ENCODE results near the gene OR9A4. TPM values are rescaled to one million over a fixed set of nuclear protein-coding genes. Genes with fewer than 3 reads are reported as not detected.
A peak's percentile ranks its signal among the peaks of the same experiment; 100 is the strongest.

OR9A4 gene
- total RNA-seq, 6 donors from 2014 or later: not detected

- H3K36me3 ChIP-seq: no peaks in the 10 kb centered on the region
- ATAC-seq (ENCODE audit: low FRiP score in 2 of 2): no peak
- TF ChIP-seq EP300 (IDR thresholded peaks at IDR 0.05) (no peak), POLR2AphosphoS5 (IDR thresholded peaks at IDR 0.05) (no peak)
Measured at GRCh38 chr7:141943846-141944245, 27.6 kb downstream of the OR9A4 start.

DNA sequence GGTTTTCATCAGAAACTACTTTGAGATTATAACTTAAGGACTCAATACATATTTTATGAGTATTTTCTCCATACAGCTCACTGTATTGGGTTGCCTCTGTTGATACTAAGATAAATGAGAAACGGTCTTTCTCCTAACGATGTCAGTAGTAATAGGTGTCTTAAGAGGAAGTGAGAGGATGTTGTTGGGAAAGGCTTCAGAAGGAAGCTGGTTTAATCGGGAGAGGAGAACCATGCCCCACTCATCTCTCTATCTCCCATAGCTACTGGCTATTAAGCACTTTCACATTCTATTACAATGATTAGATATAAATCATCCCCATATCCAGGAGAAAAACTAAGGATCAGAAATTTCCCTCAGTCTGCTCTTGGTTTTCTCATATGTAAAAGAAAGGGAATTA is 28.6 kb downstream of the OR9A4 start:
- peaks cover 0 to 14% (median 10%) of the 10 kb centered on the region in 4 donors for H3K9me3 ChIP-seq
- no peak for TF ChIP-seq CTCF (IDR thresholded peaks at IDR 0.05)
- TF ChIP-seq POLR2AphosphoS5 (IDR thresholded peaks at IDR 0.05): no peak
- no peak for TF ChIP-seq POLR2A (IDR thresholded peaks at IDR 0.05)
- TF ChIP-seq EP300 (IDR thresholded peaks at IDR 0.05): no peak
- ATAC-seq (ENCODE audit: low FRiP score in 2 of 2): peak in 1 of 2 donors; percentile 42
- no peaks in the 10 kb centered on the region for H3K36me3 ChIP-seq
- H3K4me1 ChIP-seq: no peaks in the 10 kb centered on the region
- peak overlapping the region in 2 of 4 donors; percentile 37 to 57 for H3K27ac ChIP-seq
- no peak overlapping the region for H3K4me3 ChIP-seq
- DNase-seq: no peak
- H3K27me3 ChIP-seq: no peaks in the 10 kb centered on the region
- WGBS, 2 donors: 50 to 71% methylated on average over 3 of the region's 3 CpGs

More at GRCh38 chr7:141943846-141944245, 27.6 kb downstream of the OR9A4 start:
- Histone ChIP-seq H3K27me3 (no peaks in the 10 kb centered on the region), H3K4me1 (no peaks in the 10 kb centered on the region), H3K9me3 (peaks cover 0 to 14% (median 10%) of the 10 kb centered on the region in 4 donors), H3K27ac (no peak overlapping the region), H3K4me3 (no peak overlapping the region)
- DNase-seq: no peak
- WGBS, 2 donors: 75% methylated on average over 1 of the region's 1 CpG

DNA sequence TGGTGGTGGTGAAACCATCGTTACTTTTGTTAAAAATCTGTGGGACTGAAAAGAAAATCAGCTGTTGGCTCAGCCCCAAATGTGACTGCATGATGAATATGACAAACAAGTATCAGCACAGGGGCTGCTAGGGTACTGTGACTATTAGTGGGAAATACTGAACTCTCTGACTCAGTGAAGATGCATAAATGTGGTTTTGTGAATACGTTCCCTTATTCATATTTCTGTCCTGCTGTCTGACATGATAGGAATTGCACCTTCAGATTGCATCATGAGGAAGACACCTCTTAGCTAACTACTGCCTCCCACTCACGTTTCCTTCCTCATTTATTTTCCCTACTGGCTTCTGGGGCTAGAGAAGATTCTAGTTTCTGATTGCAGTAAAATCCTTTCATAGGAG is 29.2 kb downstream of the OR9A4 start:
- Histone ChIP-seq H3K4me1 (no peaks in the 10 kb centered on the region), H3K4me3 (no peak overlapping the region), H3K27me3 (no peaks in the 10 kb centered on the region), H3K9me3 (peaks cover 0 to 14% (median 9%) of the 10 kb centered on the region in 4 donors), H3K36me3 (no peaks in the 10 kb centered on the region), H3K27ac (peak overlapping the region in 2 of 4 donors; percentile 37 to 57)
- WGBS, 2 donors: 54 to 61% methylated on average over 3 of the region's 3 CpGs
- TF ChIP-seq POLR2AphosphoS5 (IDR thresholded peaks at IDR 0.05) (peak in 1 of 2 donors; percentile 55), CTCF (IDR thresholded peaks at IDR 0.05) (no peak), POLR2A (IDR thresholded peaks at IDR 0.05) (no peak), EP300 (IDR thresholded peaks at IDR 0.05) (peak in 2 of 4 donors; percentile 17 to 62)
- DNase-seq (no peak), ATAC-seq (ENCODE audit: low FRiP score in 2 of 2) (peak; percentile 66 to 80)

- H3K36me3 ChIP-seq: no peaks in the 10 kb centered on the region
- H3K27ac ChIP-seq: peak within 1 kb of the TSS in 3 of 4 donors; percentile 16 to 58 (median 50)
- TF ChIP-seq CTCF (IDR thresholded peaks at IDR 0.05): no peak
- no peak for TF ChIP-seq POLR2AphosphoS5 (IDR thresholded peaks at IDR 0.05)
- no peak for TF ChIP-seq POLR2A (IDR thresholded peaks at IDR 0.05)
- no peak for TF ChIP-seq EP300 (IDR thresholded peaks at IDR 0.05)
- H3K4me3 ChIP-seq: peak within 1 kb of the TSS in 1 of 4 donors; percentile 18
- DNase-seq (no peak), ATAC-seq (ENCODE audit: low FRiP score in 2 of 2) (peak in 1 of 2 donors; percentile 35)
- H3K9me3 ChIP-seq: peaks cover 0 to 4% (median 0%) of the 10 kb centered on the region in 4 donors
- 68 to 73% methylated on average over 3 of the region's 3 CpGs for WGBS, 2 donors
- H3K27me3 ChIP-seq: no peaks in the 10 kb centered on the region
- no peaks in the 10 kb centered on the region for H3K4me1 ChIP-seq
Measured at GRCh38 chr7:141946796-141947195, 30.6 kb downstream of the OR9A4 start, which contains the start of gene CLEC5A. Gene CLEC5A, minus strand, starts transcription at chr7:141946974. Its CDS starts 682 bp downstream, at chr7:141946292.

DNA sequence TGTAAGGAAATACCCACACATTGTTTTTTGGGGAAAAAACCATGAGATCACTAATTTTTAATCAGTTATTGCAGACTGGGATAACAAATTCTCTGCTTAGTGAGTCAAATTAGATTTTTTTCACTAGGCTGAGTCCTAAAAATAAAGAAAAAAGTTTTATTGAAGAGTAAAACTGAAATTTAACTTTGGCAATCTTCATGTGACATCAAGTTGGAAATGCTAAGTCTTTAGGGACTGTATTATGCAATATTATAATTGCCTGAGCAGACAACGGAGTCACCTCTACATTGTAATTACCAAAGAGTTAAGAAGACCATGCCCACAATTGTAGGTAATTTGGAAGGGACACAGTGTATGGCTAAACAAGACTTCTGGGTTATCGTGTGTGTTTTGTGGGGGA is 32.8 kb downstream of the OR9A4 start:
- WGBS, 2 donors: 70 to 86% methylated on average over 2 of the region's 2 CpGs
- ATAC-seq (ENCODE audit: low FRiP score in 2 of 2) (no peak), DNase-seq (no peak)
- no peak for TF ChIP-seq CTCF (IDR thresholded peaks at IDR 0.05)
- no peak for TF ChIP-seq POLR2A (IDR thresholded peaks at IDR 0.05)
- Histone ChIP-seq H3K4me3 (no peak overlapping the region), H3K4me1 (no peaks in the 10 kb centered on the region), H3K36me3 (no peaks in the 10 kb centered on the region), H3K9me3 (no peaks in the 10 kb centered on the region), H3K27ac (no peak overlapping the region), H3K27me3 (no peaks in the 10 kb centered on the region)
